HFFc6 (cell line): ENCODE measurements around the gene AMIGO1. TPM values are rescaled to one million over a fixed set of nuclear protein-coding genes. Genes with fewer than 3 reads are reported as not detected.

ENCODE experiments used
- DNase-seq: peaks from one replicate; pipeline ENCODE4 v3.0.0-alpha.2; 2018
- H3K27ac Mint-ChIP-seq: 2 replicates; pipeline ENCODE4 v1.8.0; 2020; ENCODE audit warnings: mild to moderate bottlenecking, mixed read lengths
- H3K27me3 Mint-ChIP-seq: 2 replicates; pipeline ENCODE4 v1.8.0; 2021; ENCODE audit warnings: mild to moderate bottlenecking, moderate library complexity, mixed read lengths; ENCODE audit not compliant: insufficient read depth
- H3K36me3 Mint-ChIP-seq: 2 replicates; pipeline ENCODE4 v1.8.0; 2021; ENCODE audit warnings: low read depth, mixed read lengths
- H3K4me1 Mint-ChIP-seq: 2 replicates; pipeline ENCODE4 v1.8.0; 2020; ENCODE audit warnings: low read depth, mixed read lengths
- H3K4me3 Mint-ChIP-seq: 2 replicates; pipeline ENCODE4 v1.8.0; 2020; ENCODE audit warnings: mild to moderate bottlenecking, moderate library complexity, mixed read lengths
- H3K9me3 Mint-ChIP-seq: 2 replicates; pipeline ENCODE4 v1.8.0; 2020; ENCODE audit warnings: mild to moderate bottlenecking, mixed read lengths
- CTCF ChIP-seq: fragments of 200-600 bp; sonication (generic); IDR thresholded peaks from 2 replicates; pipeline ENCODE4 v1.5.0; 2021; ENCODE audit warnings: antibody characterized with exemption, mild to moderate bottlenecking
- total RNA-seq, 6 experiments: library from RNA; stranded (reverse); fragmentation: NEBNext Ultra II Directional; extraction: Animal tissue kit (Norgen Biotek cat#: 25700); gene quantifications; 2 replicates in 1 of 6; 3 replicates in 5 of 6; pipeline ENCODE4 v1.2.3, GENCODE V29; 2021

Gene AMIGO1
- total RNA-seq, 6 experiments from 2014 or later, result 3.0 to 8.3 (median 4.3) TPM

DNA sequence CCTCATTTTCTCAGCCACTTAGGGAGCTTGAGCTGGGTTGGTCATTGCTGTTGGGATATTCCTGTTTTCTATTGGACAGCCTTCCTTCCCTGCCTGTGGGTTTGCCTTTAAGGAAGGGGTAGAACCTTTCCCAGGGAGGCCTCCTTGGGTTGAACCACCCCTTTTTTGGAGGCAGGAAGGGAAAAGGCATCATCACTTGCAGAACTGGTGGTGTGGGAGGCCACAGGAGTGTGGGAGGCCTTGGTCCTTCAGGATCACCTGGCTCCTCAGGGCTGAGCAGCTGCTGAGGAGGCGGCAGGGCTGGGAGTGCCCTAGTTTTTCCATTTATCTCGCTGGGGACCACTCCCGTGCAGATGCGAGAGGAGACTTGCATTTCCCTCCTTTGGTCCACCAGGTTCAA is 16.3 kb downstream of the AMIGO1 start:
- TF ChIP-seq CTCF, result no peak
- peaks cover 40% of the 10 kb centered on the region for H3K4me1 Mint-ChIP-seq
- H3K9me3 Mint-ChIP-seq, result no peaks in the 10 kb centered on the region
- no peaks in the 10 kb centered on the region; the same call in 1 of the 2 replicates for H3K36me3 Mint-ChIP-seq
- H3K27me3 Mint-ChIP-seq, result no peaks in the 10 kb centered on the region
- peak overlapping the region; percentile 96 for H3K4me3 Mint-ChIP-seq
- no peak for DNase-seq
- H3K27ac Mint-ChIP-seq, result no peak overlapping the region

DNA sequence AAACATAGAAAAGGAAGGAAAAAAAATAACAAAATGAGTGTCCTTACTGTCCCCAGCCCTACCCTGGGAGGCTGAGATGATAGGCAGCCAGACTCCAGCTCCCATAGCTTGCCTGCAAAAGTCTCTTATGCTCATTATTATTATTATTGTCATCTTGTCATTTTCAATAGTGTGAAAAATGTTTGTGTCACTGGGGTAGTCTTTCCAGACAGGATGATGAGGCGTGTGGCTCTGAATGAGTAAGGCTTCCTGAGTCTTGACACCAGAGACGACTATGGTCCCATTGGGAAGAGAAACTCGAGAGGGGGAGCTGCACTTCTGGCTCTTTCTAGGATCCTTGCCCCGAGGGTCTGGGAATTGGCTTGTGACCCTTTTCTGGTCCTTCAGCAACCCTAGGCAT is 16.7 kb downstream of the AMIGO1 start:
- H3K4me3 Mint-ChIP-seq, result no peak overlapping the region
- no peak for DNase-seq
- no peak for TF ChIP-seq CTCF
- peak overlapping the region; percentile 55; the same call in 1 of the 2 replicates for H3K27ac Mint-ChIP-seq
- no peaks in the 10 kb centered on the region for H3K27me3 Mint-ChIP-seq
- no peaks in the 10 kb centered on the region for H3K9me3 Mint-ChIP-seq
- no peaks in the 10 kb centered on the region; the same call in 1 of the 2 replicates for H3K36me3 Mint-ChIP-seq
- peaks cover 40% of the 10 kb centered on the region for H3K4me1 Mint-ChIP-seq

- Mint-ChIP-seq H3K27ac (no peak overlapping the region), H3K4me1 (peaks cover 38% of the 10 kb centered on the region), H3K36me3 (no peaks in the 10 kb centered on the region; the same call in 1 of the 2 replicates), H3K4me3 (no peak overlapping the region), H3K9me3 (no peaks in the 10 kb centered on the region), H3K27me3 (no peaks in the 10 kb centered on the region)
- no peak for DNase-seq
- TF ChIP-seq CTCF, result no peak
Measured at GRCh38 chr1:109491372-109491771, 18.2 kb downstream of the AMIGO1 start.

- H3K27me3 Mint-ChIP-seq, result no peaks in the 10 kb centered on the region
- DNase-seq, result no peak
- peak overlapping the region; percentile 53; the same call in 1 of the 2 replicates for H3K27ac Mint-ChIP-seq
- H3K4me3 Mint-ChIP-seq, result no peak overlapping the region
- H3K36me3 Mint-ChIP-seq, result no peaks in the 10 kb centered on the region; the same call in 1 of the 2 replicates
- no peak; the same call in 1 of the 2 replicates for TF ChIP-seq CTCF
- H3K9me3 Mint-ChIP-seq, result no peaks in the 10 kb centered on the region
- H3K4me1 Mint-ChIP-seq, result peaks cover 34% of the 10 kb centered on the region
Measured at GRCh38 chr1:109490934-109491302, 18.6 kb downstream of the AMIGO1 start.

- Mint-ChIP-seq H3K27me3 (no peaks in the 10 kb centered on the region; the same call in 1 of the 2 replicates), H3K4me3 (no peak overlapping the region), H3K27ac (peak overlapping the region; percentile 53; the same call in 1 of the 2 replicates), H3K4me1 (peaks cover 30% of the 10 kb centered on the region), H3K36me3 (no peaks in the 10 kb centered on the region), H3K9me3 (no peaks in the 10 kb centered on the region)
- TF ChIP-seq CTCF, result peak; percentile 87
- peak; percentile 64 for DNase-seq
Measured at GRCh38 chr1:109490029-109490933, 19.2 kb downstream of the AMIGO1 start.
